ENCODE measurements around the gene ZNF512.

Gene ZNF512

DNA sequence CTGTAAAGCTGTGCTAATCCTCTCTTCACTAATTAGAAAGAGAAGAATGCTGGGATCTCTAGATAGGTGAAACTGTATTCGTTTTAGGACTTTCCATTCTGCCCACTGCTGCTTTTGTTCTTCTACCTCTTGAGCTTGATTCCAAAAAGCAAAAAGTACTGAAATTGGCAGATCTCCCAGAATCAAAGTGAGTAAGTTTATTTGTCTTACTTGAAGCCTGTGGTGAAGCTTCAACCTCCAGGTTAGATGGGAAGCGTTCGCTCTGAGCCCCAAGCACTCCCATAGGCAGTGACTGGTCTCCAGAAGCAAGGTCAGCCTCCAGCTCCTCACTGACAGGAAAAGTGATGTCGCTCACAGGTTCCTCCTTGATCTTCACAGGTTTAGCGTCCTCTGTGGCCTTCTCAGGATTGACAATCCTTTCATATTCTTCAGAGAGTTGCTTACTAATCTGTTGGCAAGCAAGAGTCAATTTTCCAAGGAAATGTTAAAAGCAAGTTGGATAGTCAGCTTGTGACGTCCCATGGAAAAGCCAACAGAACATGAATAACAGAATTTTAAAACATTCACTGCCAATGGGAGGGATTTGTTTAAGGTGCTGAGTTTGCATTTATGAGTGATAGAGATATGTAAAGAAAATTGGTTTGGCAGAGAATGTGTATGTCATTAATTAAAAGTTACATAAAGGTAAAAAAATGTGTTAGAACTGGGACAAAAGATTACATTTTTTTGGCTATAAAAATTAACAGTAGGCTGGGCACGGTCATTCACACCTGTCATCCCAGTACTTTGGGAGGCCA lies 72.5 kb downstream of the ZNF512 start:
- peak; percentile 90 for DNase-seq (ENCODE audit: low read depth)
- H3K4me3 ChIP-seq (ENCODE audit: low read depth, low read length), result no peak overlapping the region
- TF ChIP-seq CTCF (IDR thresholded peaks at IDR 0.05; ENCODE audit: low read depth, low read length, missing control alignments), result no peak
- in situ Hi-C loops (cut with HindIII; ENCODE audit: low sequenced_read_pairs), result no loop called here

- no peak for TF ChIP-seq CTCF (IDR thresholded peaks at IDR 0.05; ENCODE audit: low read depth, low read length, missing control alignments)
- no peak for DNase-seq (ENCODE audit: low read depth)
- in situ Hi-C loops (cut with HindIII; ENCODE audit: low sequenced_read_pairs), result no loop called here
- H3K4me3 ChIP-seq (ENCODE audit: low read depth, low read length), result no peak overlapping the region
Observed at GRCh38 chr2:27661371-27661770, 78.5 kb downstream of the ZNF512 start.

DNA sequence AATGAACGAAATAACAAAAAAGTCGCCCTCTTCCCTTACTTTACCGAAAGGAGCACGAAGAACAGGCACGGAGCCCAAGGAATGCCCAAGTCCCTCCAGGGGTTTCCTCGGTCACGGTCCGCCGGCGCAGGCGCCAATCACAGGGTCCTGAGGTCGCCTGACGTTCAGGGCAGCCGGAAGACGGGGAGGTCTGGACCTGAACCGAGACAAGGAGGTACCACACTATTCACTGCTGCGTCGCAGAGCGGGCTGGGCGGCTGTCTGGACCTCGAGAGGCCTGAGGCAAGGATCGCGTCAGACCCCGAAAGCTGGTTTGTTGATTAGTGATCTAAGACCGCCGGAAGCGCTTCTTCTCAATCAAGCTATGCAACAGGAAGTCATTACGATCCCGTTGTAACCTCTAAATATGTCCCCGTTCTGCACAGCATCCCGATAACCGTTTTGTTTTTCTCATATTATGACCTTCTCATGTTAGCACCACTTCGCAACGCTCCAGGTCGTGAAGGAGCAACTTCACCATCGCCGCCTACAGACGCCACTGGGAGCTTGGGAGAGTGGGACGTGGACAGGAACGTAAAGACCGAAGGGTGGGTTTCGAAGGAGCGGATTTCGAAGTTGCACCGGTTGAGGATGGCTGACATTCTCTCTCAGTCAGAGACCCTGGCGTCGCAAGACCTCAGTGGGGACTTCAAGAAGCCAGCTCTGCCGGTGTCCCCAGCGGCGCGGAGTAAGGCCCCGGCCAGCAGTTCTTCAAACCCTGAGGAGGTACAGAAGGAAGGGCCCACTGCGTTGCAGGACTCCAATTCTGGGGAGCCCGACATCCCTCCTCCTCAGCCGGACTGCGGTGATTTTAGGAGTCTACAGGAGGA lies 80.7 kb downstream of the ZNF512 start, which contains the start of the genes SLC4A1AP and SUPT7L:
SLC4A1AP (plus strand) TSS at position 605 of the 869 bp plus-strand sequence; CDS start at position 631, 26 bp downstream.
SUPT7L (minus strand) TSS at position 330 of the 869 bp plus-strand sequence. CDS start 1,422 bp downstream, outside the sequence.
- no peak for TF ChIP-seq CTCF (IDR thresholded peaks at IDR 0.05; ENCODE audit: low read depth, low read length, missing control alignments)
- peak within 1 kb of the TSS; percentile 95 for H3K4me3 ChIP-seq (ENCODE audit: low read depth, low read length)
- peak; percentile 75 for DNase-seq (ENCODE audit: low read depth)
- in situ Hi-C loops (cut with HindIII; ENCODE audit: low sequenced_read_pairs), result no loop called here

DNA sequence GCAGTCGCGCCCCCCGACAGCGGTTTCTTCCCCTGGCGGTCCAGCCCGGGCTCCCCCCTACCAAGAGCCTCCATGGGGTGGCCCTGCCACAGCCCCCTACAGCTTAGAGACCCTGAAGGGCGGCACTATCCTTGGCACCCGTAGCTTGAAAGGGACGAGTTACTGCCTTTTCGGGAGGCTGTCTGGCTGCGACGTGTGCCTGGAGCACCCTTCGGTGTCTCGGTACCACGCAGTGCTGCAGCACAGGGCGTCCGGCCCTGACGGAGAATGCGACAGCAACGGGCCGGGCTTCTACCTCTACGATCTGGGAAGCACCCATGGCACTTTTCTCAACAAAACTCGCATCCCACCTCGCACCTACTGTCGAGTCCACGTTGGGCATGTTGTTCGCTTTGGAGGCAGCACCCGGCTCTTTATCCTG lies 81.3 kb downstream of the ZNF512 start:
- DNase-seq (ENCODE audit: low read depth), result no peak
- in situ Hi-C loops (cut with HindIII; ENCODE audit: low sequenced_read_pairs), result no loop called here
- peak overlapping the region; percentile 95 for H3K4me3 ChIP-seq (ENCODE audit: low read depth, low read length)
- no peak for TF ChIP-seq CTCF (IDR thresholded peaks at IDR 0.05; ENCODE audit: low read depth, low read length, missing control alignments)

- TF ChIP-seq CTCF (IDR thresholded peaks at IDR 0.05; ENCODE audit: low read depth, low read length, missing control alignments), result no peak
- in situ Hi-C loops (cut with HindIII; ENCODE audit: low sequenced_read_pairs), result no loop called here
- peak overlapping the region; percentile 95 for H3K4me3 ChIP-seq (ENCODE audit: low read depth, low read length)
- no peak for DNase-seq (ENCODE audit: low read depth)
Observed at GRCh38 chr2:27664622-27665363, 82.0 kb downstream of the ZNF512 start.

- no peak overlapping the region for H3K4me3 ChIP-seq (ENCODE audit: low read depth, low read length)
- DNase-seq (ENCODE audit: low read depth), result no peak
- TF ChIP-seq CTCF (IDR thresholded peaks at IDR 0.05; ENCODE audit: low read depth, low read length, missing control alignments), result no peak
- in situ Hi-C loops (cut with HindIII; ENCODE audit: low sequenced_read_pairs), result no loop called here
Observed at GRCh38 chr2:27667446-27667845, 84.6 kb downstream of the ZNF512 start.
